ENCODE results near the gene MORC1. TPM values are rescaled to one million over a fixed set of nuclear protein-coding genes. Genes with fewer than 3 reads are reported as not detected.

MORC1 gene
- polyA plus RNA-seq, 1 donor from 2014 or later = not detected

DNA sequence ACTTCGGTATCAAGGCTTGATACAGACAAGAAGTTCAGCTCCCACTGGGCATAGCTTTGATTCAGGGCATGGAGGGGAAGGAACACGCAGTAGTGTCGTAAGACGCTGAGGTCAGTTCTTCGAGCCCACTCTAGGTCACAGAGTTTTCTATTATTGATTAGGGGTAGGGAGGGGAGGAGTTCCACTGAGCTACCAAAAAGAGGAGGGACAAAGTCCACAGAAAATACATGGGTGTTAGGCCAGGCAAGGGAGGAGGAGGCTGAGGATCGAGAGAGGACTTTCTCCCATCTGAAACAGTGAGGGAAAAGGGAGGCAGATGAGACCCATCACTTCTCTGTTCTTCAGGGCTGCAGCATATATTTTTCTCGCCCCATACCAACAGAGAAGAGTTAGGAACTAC is 89.2 kb downstream of the MORC1 start:
- Mint-ChIP-seq H3K4me3 (no peak overlapping the region), H3K36me3 (no peaks in the 10 kb centered on the region), H3K27me3 (peaks cover 5% of the 10 kb centered on the region), H3K9me3 (no peaks in the 10 kb centered on the region), H3K27ac (no peak overlapping the region), H3K4me1 (no peaks in the 10 kb centered on the region)

- H3K27ac Mint-ChIP-seq = no peak overlapping the region
- H3K27me3 Mint-ChIP-seq = peaks cover 5% of the 10 kb centered on the region
- peaks cover 2% of the 10 kb centered on the region for H3K36me3 Mint-ChIP-seq
- no peaks in the 10 kb centered on the region for H3K9me3 Mint-ChIP-seq
- H3K4me3 Mint-ChIP-seq = no peak overlapping the region
- no peaks in the 10 kb centered on the region for H3K4me1 Mint-ChIP-seq
These were observed 91.1 kb downstream of the MORC1 start for GRCh38 chr3:109026821-109027220.

DNA sequence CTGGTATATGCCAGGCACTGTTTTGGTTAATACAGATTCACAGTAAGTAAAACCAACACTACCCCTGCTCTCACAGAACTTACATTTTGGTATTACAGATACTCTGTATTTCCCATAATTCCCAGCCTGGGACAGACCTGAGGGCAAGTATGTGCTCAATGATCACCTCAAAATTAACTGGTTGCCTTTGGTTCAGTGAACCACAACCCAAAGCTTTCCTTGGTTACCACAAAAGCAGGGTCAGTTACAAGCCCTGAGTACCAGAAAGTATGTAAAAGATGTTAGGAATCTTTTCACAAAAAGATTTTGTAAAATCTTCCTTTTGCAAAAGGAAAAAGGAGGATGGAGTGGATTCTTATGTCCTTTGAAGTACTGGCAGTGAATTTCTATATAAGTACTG is 92.0 kb downstream of the MORC1 start:
- H3K4me1 Mint-ChIP-seq = no peaks in the 10 kb centered on the region
- H3K36me3 Mint-ChIP-seq = peaks cover 2% of the 10 kb centered on the region
- H3K27me3 Mint-ChIP-seq = peaks cover 5% of the 10 kb centered on the region
- H3K4me3 Mint-ChIP-seq = no peak overlapping the region
- no peaks in the 10 kb centered on the region for H3K9me3 Mint-ChIP-seq
- H3K27ac Mint-ChIP-seq = no peak overlapping the region

GRCh38 chr3:109023656-109024254 is 94.2 kb downstream of the MORC1 start:
- H3K4me1 Mint-ChIP-seq = peaks cover 0 to 3% (median 0%) of the 10 kb centered on the region in 3 donors
- H3K27ac Mint-ChIP-seq = no peak overlapping the region
- peaks cover 6% of the 10 kb centered on the region for H3K27me3 Mint-ChIP-seq

GRCh38 chr3:109023167-109023566 is 94.8 kb downstream of the MORC1 start:
- no peaks in the 10 kb centered on the region for H3K9me3 Mint-ChIP-seq
- peaks cover 2% of the 10 kb centered on the region for H3K36me3 Mint-ChIP-seq
- H3K27me3 Mint-ChIP-seq = peaks cover 6% of the 10 kb centered on the region
- no peak overlapping the region for H3K27ac Mint-ChIP-seq
- H3K4me3 Mint-ChIP-seq = no peak overlapping the region
- H3K4me1 Mint-ChIP-seq = peaks cover 0 to 3% (median 0%) of the 10 kb centered on the region in 3 donors

More at GRCh38 chr3:109023656-109024254, 94.2 kb downstream of the MORC1 start:
- Mint-ChIP-seq H3K4me3 (no peak overlapping the region), H3K36me3 (peaks cover 2% of the 10 kb centered on the region), H3K9me3 (no peaks in the 10 kb centered on the region)

DNA sequence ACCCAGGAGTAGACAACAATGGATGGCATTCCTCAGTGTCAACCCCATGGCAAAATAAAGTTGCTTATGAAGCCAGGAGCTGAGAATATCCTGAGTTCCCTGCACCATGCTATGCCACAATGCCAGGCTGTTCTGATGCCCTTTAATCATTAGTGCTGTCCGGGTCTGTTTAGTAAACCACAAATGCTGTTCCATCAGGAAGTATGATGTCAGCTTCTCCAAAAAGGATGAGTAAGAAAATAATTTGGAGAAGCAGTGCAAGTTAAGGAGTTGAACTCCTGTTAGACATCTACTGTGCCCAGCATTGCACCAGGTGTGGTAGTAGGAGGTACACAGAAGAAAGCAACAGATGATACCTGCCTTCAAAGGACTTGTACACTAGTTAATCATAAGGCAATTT is 96.4 kb downstream of the MORC1 start:
- Mint-ChIP-seq H3K4me1 (peaks cover 0 to 3% (median 0%) of the 10 kb centered on the region in 3 donors), H3K27ac (no peak overlapping the region), H3K27me3 (peaks cover 9% of the 10 kb centered on the region), H3K4me3 (no peak overlapping the region), H3K36me3 (peaks cover 2% of the 10 kb centered on the region), H3K9me3 (no peaks in the 10 kb centered on the region)

DNA sequence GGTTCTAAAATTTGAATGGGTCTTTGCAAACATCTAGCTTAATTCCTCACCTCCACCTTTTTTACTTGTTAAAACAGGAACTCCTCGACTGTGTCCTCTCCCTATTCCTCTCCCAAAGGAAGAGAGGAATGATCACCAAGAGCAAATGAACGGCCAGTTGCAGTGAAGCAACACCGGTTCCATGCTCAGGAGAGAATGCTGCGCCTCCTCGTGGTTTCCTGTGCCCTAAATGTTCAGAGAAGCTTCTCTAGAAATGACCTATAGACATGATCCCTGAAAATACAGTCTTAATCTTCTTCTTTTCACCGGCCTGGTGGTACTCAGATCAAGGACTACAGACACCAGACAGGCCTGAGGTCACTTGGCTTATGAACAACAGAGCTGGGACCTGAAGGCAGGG is 99.1 kb downstream of the MORC1 start:
- Mint-ChIP-seq H3K9me3 (no peaks in the 10 kb centered on the region), H3K4me1 (peaks cover 0 to 3% (median 0%) of the 10 kb centered on the region in 3 donors), H3K36me3 (peaks cover 2% of the 10 kb centered on the region), H3K27me3 (peaks cover 9% of the 10 kb centered on the region), H3K4me3 (no peak overlapping the region), H3K27ac (no peak overlapping the region)

- H3K9me3 Mint-ChIP-seq = no peaks in the 10 kb centered on the region
- no peak overlapping the region for H3K4me3 Mint-ChIP-seq
- H3K27ac Mint-ChIP-seq = no peak overlapping the region
- H3K36me3 Mint-ChIP-seq = no peaks in the 10 kb centered on the region
- no peaks in the 10 kb centered on the region for H3K27me3 Mint-ChIP-seq
- H3K4me1 Mint-ChIP-seq = no peaks in the 10 kb centered on the region
These were observed 112.5 kb downstream of the MORC1 start for GRCh38 chr3:109005443-109005842.

- H3K4me3 Mint-ChIP-seq = no peak overlapping the region
- H3K27me3 Mint-ChIP-seq = no peaks in the 10 kb centered on the region
- no peaks in the 10 kb centered on the region for H3K36me3 Mint-ChIP-seq
- no peaks in the 10 kb centered on the region for H3K4me1 Mint-ChIP-seq
- H3K9me3 Mint-ChIP-seq = no peaks in the 10 kb centered on the region
- H3K27ac Mint-ChIP-seq = no peak overlapping the region
These were observed 119.5 kb downstream of the MORC1 start for GRCh38 chr3:108998436-108998835.

- H3K4me1 Mint-ChIP-seq = peaks cover 0 to 2% (median 0%) of the 10 kb centered on the region in 3 donors
- no peaks in the 10 kb centered on the region for H3K36me3 Mint-ChIP-seq
- H3K27ac Mint-ChIP-seq = no peak overlapping the region
- no peak overlapping the region for H3K4me3 Mint-ChIP-seq
- no peaks in the 10 kb centered on the region for H3K9me3 Mint-ChIP-seq
- H3K27me3 Mint-ChIP-seq = peaks cover 8% of the 10 kb centered on the region
These were observed 132.1 kb downstream of the MORC1 start for GRCh38 chr3:108985844-108986243.

- Mint-ChIP-seq H3K36me3 (no peaks in the 10 kb centered on the region), H3K27me3 (peaks cover 11% of the 10 kb centered on the region), H3K27ac (no peak overlapping the region), H3K9me3 (no peaks in the 10 kb centered on the region), H3K4me1 (peaks cover 0 to 2% (median 0%) of the 10 kb centered on the region in 3 donors), H3K4me3 (no peak overlapping the region)
These were observed 134.9 kb downstream of the MORC1 start for GRCh38 chr3:108983051-108983450.

DNA sequence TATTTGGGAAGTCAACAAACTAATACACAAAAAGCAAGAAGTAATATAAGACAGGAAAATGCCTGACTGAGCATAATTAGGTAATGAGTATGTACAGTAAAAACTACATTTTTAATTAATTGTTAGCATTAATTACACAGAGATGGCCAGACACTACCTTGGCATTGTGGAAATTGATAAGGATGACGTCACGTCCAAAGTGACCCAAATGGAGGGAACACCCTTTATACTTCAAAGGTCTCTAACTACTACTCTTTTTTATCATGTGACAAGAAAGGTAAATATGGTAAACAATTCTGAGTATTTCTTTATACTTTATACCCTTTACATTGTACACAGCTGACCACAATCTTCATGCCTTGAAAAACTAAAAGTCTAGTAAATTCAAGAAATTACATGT is 141.9 kb downstream of the MORC1 start:
- Mint-ChIP-seq H3K27ac (no peak overlapping the region), H3K9me3 (no peaks in the 10 kb centered on the region), H3K27me3 (peaks cover 3% of the 10 kb centered on the region), H3K4me1 (peaks cover 0 to 4% (median 3%) of the 10 kb centered on the region in 3 donors), H3K4me3 (no peak overlapping the region), H3K36me3 (peaks cover 1% of the 10 kb centered on the region)

DNA sequence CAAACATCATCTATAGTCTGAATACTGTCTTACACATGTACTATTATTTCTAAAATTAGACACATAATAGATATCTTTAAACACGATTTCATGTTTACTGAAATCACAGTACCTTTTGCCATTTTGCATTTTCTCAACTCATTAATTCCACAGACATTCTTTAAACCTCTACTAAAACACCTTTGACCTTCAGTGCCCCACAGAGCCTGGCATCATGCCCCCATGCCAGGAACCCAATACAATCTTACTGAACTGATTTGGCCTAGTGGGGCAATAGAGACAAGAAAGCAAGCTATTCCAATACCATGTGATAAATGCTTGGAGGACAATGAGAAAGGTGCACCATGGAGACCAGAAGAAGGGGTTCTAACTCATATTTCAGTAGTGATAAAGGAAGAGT is 144.9 kb downstream of the MORC1 start:
- Mint-ChIP-seq H3K36me3 (peaks cover 1% of the 10 kb centered on the region), H3K4me1 (peaks cover 0 to 4% (median 3%) of the 10 kb centered on the region in 3 donors), H3K27me3 (no peaks in the 10 kb centered on the region), H3K9me3 (no peaks in the 10 kb centered on the region), H3K4me3 (no peak overlapping the region), H3K27ac (no peak overlapping the region)

DNA sequence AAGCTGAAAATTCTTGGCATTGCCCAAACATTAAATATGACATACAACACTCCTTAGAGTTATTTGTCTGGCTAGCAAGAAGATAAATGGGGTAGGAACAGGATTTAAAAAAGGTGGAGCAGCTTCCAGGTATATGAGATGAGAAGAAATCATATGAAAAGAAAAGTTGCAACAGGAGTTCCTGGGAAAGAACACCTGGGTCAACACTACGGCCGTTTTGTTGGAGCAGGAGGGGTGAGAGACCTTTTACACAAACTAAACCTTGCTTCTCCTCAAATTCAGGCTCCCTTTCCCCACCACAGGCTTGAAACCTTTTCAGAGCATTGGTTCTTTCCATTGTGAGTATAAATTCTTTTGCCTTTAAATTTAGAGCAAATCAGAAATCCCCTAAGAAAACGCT is 145.5 kb downstream of the MORC1 start:
- no peak overlapping the region for H3K4me3 Mint-ChIP-seq
- H3K4me1 Mint-ChIP-seq = peaks cover 0 to 4% (median 3%) of the 10 kb centered on the region in 3 donors
- no peaks in the 10 kb centered on the region for H3K9me3 Mint-ChIP-seq
- H3K27me3 Mint-ChIP-seq = no peaks in the 10 kb centered on the region
- peaks cover 1% of the 10 kb centered on the region for H3K36me3 Mint-ChIP-seq
- no peak overlapping the region for H3K27ac Mint-ChIP-seq

DNA sequence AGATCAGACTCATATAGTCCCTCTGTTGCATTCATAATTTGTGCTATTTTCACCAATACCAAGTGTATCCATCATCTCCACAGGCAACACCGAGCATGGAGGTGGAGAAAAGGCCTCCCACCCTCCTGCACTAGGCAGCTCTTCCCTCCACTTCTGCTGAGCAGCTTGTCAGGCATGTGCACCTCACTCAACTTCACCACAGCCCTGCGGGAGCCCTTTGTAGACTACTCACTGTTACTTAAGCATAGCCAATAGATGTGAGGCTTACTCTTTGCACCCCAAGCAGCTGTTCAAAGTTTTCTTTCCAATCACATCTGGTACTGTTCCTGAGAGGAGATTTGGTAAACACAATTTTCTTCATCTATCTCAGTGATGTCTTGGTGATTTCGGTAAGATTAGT is 147.4 kb downstream of the MORC1 start:
- no peak overlapping the region for H3K4me3 Mint-ChIP-seq
- H3K27ac Mint-ChIP-seq = no peak overlapping the region
- H3K4me1 Mint-ChIP-seq = peaks cover 0 to 4% (median 3%) of the 10 kb centered on the region in 3 donors
- no peaks in the 10 kb centered on the region for H3K9me3 Mint-ChIP-seq
- H3K36me3 Mint-ChIP-seq = peaks cover 3% of the 10 kb centered on the region
- no peaks in the 10 kb centered on the region for H3K27me3 Mint-ChIP-seq

DNA sequence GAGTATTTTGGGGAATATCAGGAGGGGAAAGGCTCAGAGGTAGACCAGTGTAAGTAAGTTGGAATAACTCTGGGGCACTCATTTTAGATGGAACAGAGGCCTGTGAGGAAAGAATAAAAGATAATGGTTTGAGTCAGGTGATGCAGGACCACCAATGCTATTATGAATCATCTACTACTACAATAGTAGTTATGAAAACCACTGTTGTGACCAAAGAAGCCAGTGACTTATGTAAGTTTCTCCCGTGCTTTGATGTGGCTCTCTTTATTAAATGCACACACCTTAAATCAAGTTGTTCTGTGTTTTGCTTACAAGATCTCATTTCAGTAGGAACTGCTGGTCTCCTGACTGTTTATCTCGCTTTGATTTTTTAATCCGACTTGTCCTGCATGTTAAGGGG is 151.2 kb downstream of the MORC1 start:
- H3K4me1 Mint-ChIP-seq = peaks cover 0 to 4% (median 1%) of the 10 kb centered on the region in 3 donors
- H3K4me3 Mint-ChIP-seq = no peak overlapping the region
- no peaks in the 10 kb centered on the region for H3K9me3 Mint-ChIP-seq
- H3K27me3 Mint-ChIP-seq = no peaks in the 10 kb centered on the region
- H3K27ac Mint-ChIP-seq = no peak overlapping the region
- H3K36me3 Mint-ChIP-seq = peaks cover 2% of the 10 kb centered on the region

All from IgD-negative memory B cell (primary cell).